ENCODE measurements around the gene CHN2.

Gene CHN2

DNA sequence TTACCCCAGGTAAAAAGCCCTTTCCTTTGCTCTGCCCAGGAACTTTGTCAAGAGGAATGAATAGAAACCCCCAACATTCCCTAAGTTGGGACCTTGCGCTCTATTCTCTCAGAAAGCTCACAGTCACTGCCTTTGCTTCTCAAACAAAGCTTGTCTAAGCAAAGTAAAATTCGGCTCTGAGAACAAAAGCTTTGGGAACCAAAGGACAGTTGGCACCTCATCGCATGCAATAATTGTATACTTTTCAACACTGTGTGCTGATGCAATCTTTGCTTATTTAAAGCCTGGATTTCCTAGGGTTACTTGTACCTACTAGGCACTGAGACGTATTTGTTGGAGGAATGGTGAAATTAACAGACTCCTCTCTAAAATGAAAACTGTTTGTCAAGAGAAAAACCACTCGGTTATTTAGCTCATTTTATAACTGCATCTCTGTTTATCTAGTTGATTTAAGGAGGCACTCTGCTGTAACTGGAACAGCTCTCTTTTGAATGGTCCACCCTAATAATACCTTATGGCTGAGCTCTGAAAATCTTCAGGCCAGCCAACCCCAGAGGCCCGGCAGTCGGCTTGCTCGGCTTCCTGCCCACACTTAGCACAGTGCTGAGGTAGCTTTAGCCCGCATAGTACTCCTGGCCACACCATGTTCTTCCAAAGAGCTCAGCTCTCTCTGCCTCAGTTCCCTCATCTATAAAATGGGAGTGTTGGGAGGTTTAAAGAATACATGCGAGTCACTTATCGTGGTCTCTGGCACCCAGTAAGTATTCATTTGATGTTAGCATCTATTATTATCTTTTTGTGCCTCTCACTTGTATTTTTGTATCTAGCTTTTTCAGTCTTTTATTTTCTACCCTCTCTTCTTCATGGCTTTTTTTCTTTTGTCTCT is 288.9 kb downstream of the CHN2 start:
- DNase-seq, result peak in 5 of 56 donors; percentile 6 to 32 (median 14)

DNA sequence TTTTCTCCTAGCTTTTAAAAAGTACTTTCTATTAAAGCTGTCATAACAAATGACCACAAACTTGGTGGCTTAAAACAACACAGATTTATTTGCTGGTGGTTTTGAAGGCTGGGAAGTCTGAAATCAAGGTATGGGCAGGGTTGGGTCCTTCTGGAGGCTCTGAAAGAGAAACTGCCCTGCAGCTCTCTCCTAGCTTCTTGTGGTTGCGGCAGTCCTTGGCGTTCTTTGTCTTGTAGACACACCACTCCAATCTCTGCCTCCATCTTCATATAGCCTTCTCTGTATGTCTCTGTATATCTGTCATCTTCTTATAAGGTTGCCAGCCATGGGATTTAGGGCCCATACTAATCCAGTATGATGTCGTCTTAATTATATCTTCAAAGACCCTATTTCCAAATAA is 289.7 kb downstream of the CHN2 start:
- DNase-seq, result no peak

- peak in 40 of 56 donors; percentile 8 to 85 (median 63) for DNase-seq
Observed at GRCh38 chr7:29485339-29486190, 291.0 kb downstream of the CHN2 start.

- DNase-seq, result peak in 53 of 56 donors; percentile 22 to 87 (median 75)
Observed at GRCh38 chr7:29486191-29486700, 291.7 kb downstream of the CHN2 start.

GRCh38 chr7:29487424-29487823 is 292.8 kb downstream of the CHN2 start:
- no peak for DNase-seq

- DNase-seq, result no peak
Observed at GRCh38 chr7:29488203-29488970, 293.8 kb downstream of the CHN2 start.

DNA sequence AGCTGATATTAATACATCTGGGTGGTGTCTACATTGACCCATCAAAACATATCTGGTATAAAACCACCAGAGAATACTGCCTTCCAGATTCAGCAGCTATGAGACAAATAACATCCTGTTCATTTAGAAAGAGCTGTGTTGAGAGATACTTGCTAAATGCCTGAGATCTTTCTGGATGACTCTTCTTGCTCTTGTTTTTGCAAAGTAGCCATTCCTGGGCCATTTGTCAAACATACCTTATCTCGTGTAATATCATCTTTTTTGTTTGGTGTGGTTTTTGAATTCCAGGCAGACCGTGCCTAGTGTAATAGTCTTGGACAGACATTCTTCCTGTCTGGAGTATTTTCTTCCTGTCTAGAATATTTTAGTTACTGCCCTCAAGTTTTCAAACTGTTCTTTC is 294.4 kb downstream of the CHN2 start:
- no peak for DNase-seq

GRCh38 chr7:29490094-29490607 is 295.6 kb downstream of the CHN2 start:
- DNase-seq, result no peak

DNA sequence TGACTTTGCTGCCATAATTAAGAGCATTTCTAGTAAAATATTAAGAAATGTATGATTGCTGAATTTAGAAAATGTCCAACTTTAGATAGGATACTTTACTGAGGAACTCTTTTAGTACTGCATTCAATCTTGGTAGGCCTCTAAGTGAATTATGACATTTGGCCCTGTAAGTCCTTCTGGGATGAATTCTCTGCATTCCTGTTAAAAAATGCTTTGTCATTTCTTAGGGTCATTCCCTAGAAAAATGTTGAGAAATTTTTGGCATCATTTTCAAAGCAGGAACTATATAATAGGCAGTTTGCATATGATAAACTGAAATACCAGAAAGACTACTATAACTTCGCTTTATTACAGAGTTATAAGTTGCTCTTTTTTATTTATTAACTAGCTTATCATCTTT is 299.8 kb downstream of the CHN2 start:
- no peak for DNase-seq

GRCh38 chr7:29495653-29496052 is 301.1 kb downstream of the CHN2 start:
- DNase-seq, result no peak

- no peak for DNase-seq
Observed at GRCh38 chr7:29496355-29497020, 301.9 kb downstream of the CHN2 start.

DNA sequence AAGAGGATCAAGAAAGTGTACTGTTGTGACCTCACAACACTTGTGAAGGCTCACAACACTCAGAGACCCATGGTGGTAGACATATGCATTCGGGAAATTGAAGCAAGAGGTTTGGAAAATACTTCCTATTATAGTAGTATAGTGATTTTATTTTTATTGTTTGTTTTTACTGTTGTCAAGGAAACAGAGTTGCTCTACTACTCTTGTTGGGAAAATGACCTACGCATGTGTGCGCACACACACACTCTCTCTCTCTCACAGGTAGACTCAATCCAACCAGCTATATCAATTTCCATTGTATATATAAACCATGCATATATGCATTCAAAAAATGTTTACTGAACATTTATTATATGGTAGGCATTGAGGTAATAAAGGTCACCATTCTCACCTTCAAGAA is 305.4 kb downstream of the CHN2 start:
- no peak for DNase-seq

- no peak for DNase-seq
Observed at GRCh38 chr7:29500719-29501118, 306.1 kb downstream of the CHN2 start.

- DNase-seq, result no peak
Observed at GRCh38 chr7:29502133-29502532, 307.6 kb downstream of the CHN2 start.

DNA sequence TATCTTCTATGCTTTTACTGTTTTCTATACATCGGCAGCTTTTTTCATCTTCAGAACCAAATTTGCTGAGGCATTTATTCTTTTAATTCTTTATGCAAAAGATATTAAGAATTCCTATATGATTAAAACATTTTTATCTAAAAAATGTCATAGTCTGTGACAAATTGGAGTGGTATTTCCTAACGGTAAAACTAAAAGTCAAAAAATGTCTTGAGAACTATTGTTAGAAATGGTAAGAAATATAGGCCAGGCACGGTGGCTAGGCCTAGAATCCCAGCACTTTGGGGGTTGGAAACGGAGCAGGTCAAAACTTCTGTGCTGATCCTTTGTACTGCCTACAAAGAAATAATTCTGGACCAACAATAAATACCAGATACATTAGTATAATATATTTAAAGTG is 311.4 kb downstream of the CHN2 start:
- DNase-seq, result no peak

- DNase-seq, result no peak
Observed at GRCh38 chr7:29508608-29509007, 314.0 kb downstream of the CHN2 start.

- DNase-seq, result no peak
Observed at GRCh38 chr7:29510028-29510427, 315.5 kb downstream of the CHN2 start.

- DNase-seq, result no peak
Observed at GRCh38 chr7:29511337-29511736, 316.8 kb downstream of the CHN2 start.

- DNase-seq, result no peak
Observed at GRCh38 chr7:29511851-29512250, 317.3 kb downstream of the CHN2 start.

GRCh38 chr7:29516491-29516890 is 321.9 kb downstream of the CHN2 start:
- DNase-seq, result no peak

DNA sequence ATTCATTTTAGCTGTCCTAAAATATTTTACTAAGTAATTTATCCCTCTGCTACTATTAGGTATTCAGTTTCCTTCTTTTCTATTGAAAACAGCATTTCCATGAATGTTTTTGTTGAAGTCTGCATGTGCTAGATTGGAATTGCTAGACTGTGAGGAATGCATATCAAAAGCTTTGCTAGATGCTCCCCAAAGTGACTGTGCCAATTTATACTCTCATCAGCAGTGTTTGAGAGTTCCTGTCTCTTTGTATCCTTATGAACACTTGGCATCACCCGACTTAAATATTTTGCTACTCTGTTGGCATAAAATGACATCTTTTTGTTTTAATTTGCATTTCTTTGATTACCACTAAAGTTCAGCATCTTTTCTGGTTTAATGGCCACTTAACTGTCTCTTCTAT is 324.0 kb downstream of the CHN2 start:
- DNase-seq, result no peak
